HepG2 (cell line): ENCODE data around the gene SELENOV. TPM values are rescaled to one million over a fixed set of nuclear protein-coding genes. Genes with fewer than 3 reads are reported as not detected.
A peak's percentile ranks its signal among the peaks of the same experiment; 100 is the strongest.

ENCODE experiments used
- BCL3 ChIP-seq: sonication (generic); formaldehyde crosslinking; IDR thresholded peaks from 2 replicates; pipeline ENCODE4 v1.5.1; 2020; ENCODE audit warnings: mild to moderate bottlenecking, missing genetic modification reagents, moderate library complexity
- CEBPZ ChIP-seq: IDR thresholded peaks from 2 replicates; pipeline ENCODE4 v1.6.1; 2012; ENCODE audit warnings: low read length, improper control_type of control experiment
- FUBP1 ChIP-seq: sonication (generic); formaldehyde crosslinking; IDR thresholded peaks from 2 replicates; pipeline ENCODE4 v1.5.1; 2020; ENCODE audit warnings: missing genetic modification reagents, mild to moderate bottlenecking, borderline replicate concordance
- KAT8 ChIP-seq: IDR thresholded peaks from 2 replicates; pipeline ENCODE4 v1.6.1; 2016; ENCODE audit warnings: missing genetic modification reagents, missing compliant biosample characterization
- LBX2 ChIP-seq: sonication (generic); formaldehyde crosslinking; IDR thresholded peaks from 2 replicates; pipeline ENCODE4 v1.5.0; 2020; ENCODE audit warnings: missing genetic modification reagents, mild to moderate bottlenecking, borderline replicate concordance
- STAT5B ChIP-seq: sonication (generic); formaldehyde crosslinking; IDR thresholded peaks from 2 replicates; pipeline ENCODE4 v1.4.0; 2020; ENCODE audit warnings: missing genetic modification reagents
- ZFP36 ChIP-seq: fragments of 150-350 bp; IDR thresholded peaks from 2 replicates; pipeline ENCODE4 v1.6.1; 2018; ENCODE audit warnings: borderline replicate concordance, low read length, low read depth; ENCODE audit not compliant: partially characterized antibody
- ZFP82 ChIP-seq: sonication (generic); formaldehyde crosslinking; IDR thresholded peaks from 2 replicates; pipeline ENCODE4 v1.5.1; 2020; ENCODE audit warnings: mild to moderate bottlenecking, missing genetic modification reagents, borderline replicate concordance
- ZFY ChIP-seq: sonication (generic); formaldehyde crosslinking; IDR thresholded peaks from 2 replicates; pipeline ENCODE4 v1.4.0; 2020; ENCODE audit warnings: missing genetic modification reagents
- ZNF10 ChIP-seq: sonication (generic); formaldehyde crosslinking; IDR thresholded peaks from 2 replicates; pipeline ENCODE4 v1.4.0; 2020; ENCODE audit warnings: mild to moderate bottlenecking, low read depth, missing genetic modification reagents, borderline replicate concordance
- ZNF383 ChIP-seq: sonication (generic); formaldehyde crosslinking; IDR thresholded peaks from 2 replicates; pipeline ENCODE4 v1.4.0; 2020; ENCODE audit warnings: missing genetic modification reagents, mild to moderate bottlenecking, borderline replicate concordance
- ZNF577 ChIP-seq: sonication (generic); formaldehyde crosslinking; IDR thresholded peaks from 2 replicates; pipeline ENCODE4 v1.4.0; 2020; ENCODE audit warnings: mild to moderate bottlenecking, low read depth, missing genetic modification reagents, borderline replicate concordance
- polyA plus RNA-seq, 8 experiments: library from polyadenylated mRNA; depleted of rRNA in 3 of 8; stranded (reverse) in 7 of 8; unstranded in 1 of 8; fragments of >200 nt; fragmentation: Illumina TruSeq in 4 of 8; extraction: Trizol in 4 of 8; gene quantifications; 2 replicates each; pipeline versions ENCODE4 v1.2.1 to v1.2.3, GENCODE V29; 2011 to 2016; ENCODE audit warnings: low read depth in 4 of 8, missing spikeins in 1 of 8, mixed read lengths in 1 of 8; ENCODE audit not compliant: insufficient read depth in 1 of 8
- total RNA-seq, 5 experiments: library from RNA; depleted of rRNA; stranded (reverse); fragments of >200 nt; fragmentation: Illumina TruSeq; extraction: Trizol; gene quantifications; 2 replicates each; pipeline ENCODE4 v1.2.3, GENCODE V29; 2016; ENCODE audit warnings: low read depth in 1 of 5
- TF ChIP-seq, protein P1 (sequence below): sonication (generic); formaldehyde crosslinking; IDR thresholded peaks from 2 replicates; pipeline ENCODE4 v1.5.1; 2020; ENCODE audit warnings: mild to moderate bottlenecking, missing genetic modification reagents, moderate library complexity
- TF ChIP-seq, protein P2 (sequence below): sonication (generic); formaldehyde crosslinking; IDR thresholded peaks from 2 replicates; pipeline ENCODE4 v1.5.1; 2020; ENCODE audit warnings: missing genetic modification reagents, mild to moderate bottlenecking, borderline replicate concordance

Gene SELENOV
- total and polyA plus RNA-seq, 2 of the 13 experiments (the other 11 are each of a cell fraction or from before 2014, with no cell fraction given) = not detected

- TF ChIP-seq FUBP1 (CRISPR knock-in tag) = no peak
- no peak for TF ChIP-seq CEBPZ
- TF ChIP-seq ZFY (CRISPR knock-in tag) = peak; percentile 82
- TF ChIP-seq ZNF10 = no peak
- no peak; the same call in 1 of the 2 replicates for TF ChIP-seq ZFP82 (CRISPR knock-in tag)
- TF ChIP-seq LBX2 = no peak
- TF ChIP-seq ZNF383 (CRISPR knock-in tag) = 0 out of 2 replicates have a peak, but pooled peaks have one; percentile 86
- TF ChIP-seq, protein P1, sequence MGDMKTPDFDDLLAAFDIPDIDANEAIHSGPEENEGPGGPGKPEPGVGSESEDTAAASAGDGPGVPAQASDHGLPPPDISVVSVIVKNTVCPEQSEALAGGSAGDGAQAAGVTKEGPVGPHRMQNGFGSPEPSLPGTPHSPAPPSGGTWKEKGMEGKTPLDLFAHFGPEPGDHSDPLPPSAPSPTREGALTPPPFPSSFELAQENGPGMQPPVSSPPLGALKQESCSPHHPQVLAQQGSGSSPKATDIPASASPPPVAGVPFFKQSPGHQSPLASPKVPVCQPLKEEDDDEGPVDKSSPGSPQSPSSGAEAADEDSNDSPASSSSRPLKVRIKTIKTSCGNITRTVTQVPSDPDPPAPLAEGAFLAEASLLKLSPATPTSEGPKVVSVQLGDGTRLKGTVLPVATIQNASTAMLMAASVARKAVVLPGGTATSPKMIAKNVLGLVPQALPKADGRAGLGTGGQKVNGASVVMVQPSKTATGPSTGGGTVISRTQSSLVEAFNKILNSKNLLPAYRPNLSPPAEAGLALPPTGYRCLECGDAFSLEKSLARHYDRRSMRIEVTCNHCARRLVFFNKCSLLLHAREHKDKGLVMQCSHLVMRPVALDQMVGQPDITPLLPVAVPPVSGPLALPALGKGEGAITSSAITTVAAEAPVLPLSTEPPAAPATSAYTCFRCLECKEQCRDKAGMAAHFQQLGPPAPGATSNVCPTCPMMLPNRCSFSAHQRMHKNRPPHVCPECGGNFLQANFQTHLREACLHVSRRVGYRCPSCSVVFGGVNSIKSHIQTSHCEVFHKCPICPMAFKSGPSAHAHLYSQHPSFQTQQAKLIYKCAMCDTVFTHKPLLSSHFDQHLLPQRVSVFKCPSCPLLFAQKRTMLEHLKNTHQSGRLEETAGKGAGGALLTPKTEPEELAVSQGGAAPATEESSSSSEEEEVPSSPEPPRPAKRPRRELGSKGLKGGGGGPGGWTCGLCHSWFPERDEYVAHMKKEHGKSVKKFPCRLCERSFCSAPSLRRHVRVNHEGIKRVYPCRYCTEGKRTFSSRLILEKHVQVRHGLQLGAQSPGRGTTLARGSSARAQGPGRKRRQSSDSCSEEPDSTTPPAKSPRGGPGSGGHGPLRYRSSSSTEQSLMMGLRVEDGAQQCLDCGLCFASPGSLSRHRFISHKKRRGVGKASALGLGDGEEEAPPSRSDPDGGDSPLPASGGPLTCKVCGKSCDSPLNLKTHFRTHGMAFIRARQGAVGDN = peak; percentile 91
- no peak for TF ChIP-seq ZFP36
- peak; percentile 96 for TF ChIP-seq KAT8 (CRISPR knock-in tag)
- no peak for TF ChIP-seq STAT5B
- TF ChIP-seq BCL3 (CRISPR knock-in tag) = no peak
- TF ChIP-seq, protein P2, sequence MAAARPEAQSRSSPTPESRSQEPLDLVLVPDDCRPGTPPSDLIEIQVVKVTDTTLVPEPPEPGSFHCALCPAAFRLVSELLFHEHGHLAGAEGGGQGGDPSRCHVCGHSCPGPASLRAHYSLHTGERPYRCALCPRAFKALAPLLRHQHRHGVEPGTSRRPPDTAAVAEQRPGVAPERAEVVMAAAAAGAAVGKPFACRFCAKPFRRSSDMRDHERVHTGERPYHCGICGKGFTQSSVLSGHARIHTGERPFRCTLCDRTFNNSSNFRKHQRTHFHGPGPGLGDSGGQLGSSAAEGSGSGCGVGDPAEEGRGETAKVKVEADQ (CRISPR knock-in tag) = peak; percentile 44; the same call in 1 of the 2 replicates
- TF ChIP-seq ZNF577 (CRISPR knock-in tag) = no peak
These were observed 34.4 kb upstream of the SELENOV start, which contains the start of gene TIMM50 (continued) for GRCh38 chr19:39480337-39481228.
